ENCODE data around the gene CRCP. TPM values are rescaled to one million over a fixed set of nuclear protein-coding genes. Genes with fewer than 3 reads are reported as not detected.
"Not testable (repeated sequence)": the region's sequence is repeated elsewhere in the genome, so short reads cannot be mapped to it uniquely, and the experiment has no call there.

Gene CRCP
- total RNA-seq, 1 donor from 2014 or later = 21.4 TPM

- peak in 1 of 2 donors; percentile 50 for DNase-seq (ENCODE audit: low read depth in 2 of 2)
These were observed 37.9 kb downstream of the CRCP start for GRCh38 chr7:66152371-66153191.

DNA sequence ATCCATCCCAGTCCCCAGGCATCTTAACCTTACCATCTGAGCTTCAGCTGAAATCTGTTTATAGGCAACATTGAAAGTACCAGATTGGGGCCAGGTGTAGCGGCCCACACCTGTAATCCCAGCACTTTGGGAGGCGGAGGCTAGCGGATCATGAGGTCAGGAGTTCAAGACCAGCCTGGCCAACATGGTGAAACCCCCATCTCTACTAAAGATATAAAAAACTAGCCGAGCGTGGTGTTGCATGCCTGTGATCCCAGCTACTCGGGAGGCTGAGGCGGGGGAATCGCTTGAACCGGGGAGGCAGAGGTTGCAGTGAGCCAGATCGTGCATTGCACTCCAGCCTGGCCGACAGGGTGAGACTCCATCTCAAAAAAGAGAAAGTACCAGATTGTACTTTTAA, 39.0 kb downstream of the CRCP start:
- DNase-seq (ENCODE audit: low read depth in 2 of 2) = no peak

- DNase-seq (ENCODE audit: low read depth in 2 of 2) = not testable (repeated sequence)
These were observed 41.4 kb downstream of the CRCP start for GRCh38 chr7:66156035-66156434.

- DNase-seq (ENCODE audit: low read depth in 2 of 2) = no peak
These were observed 42.4 kb downstream of the CRCP start for GRCh38 chr7:66157060-66157459.

DNA sequence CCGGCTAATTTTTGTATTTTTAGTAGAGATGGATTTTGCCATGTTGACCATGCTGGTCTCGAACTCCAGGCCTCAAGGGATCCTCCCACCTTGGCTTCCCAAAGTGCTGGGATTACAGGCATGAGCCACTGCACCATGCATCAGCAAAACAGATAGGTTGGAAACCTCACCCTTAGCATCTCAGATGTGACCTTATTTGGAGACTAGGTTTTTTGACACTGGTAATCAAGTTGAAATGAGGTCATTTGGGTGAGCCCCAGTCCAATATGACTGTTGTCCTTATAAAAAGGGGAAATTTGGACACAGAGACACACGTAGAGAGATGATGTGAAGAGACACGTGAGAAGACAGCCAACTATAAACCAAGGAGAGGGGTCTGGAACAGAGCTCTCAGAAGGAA, 48.0 kb downstream of the CRCP start:
- no peak for DNase-seq (ENCODE audit: low read depth in 2 of 2)

GRCh38 chr7:66163186-66163610, 48.6 kb downstream of the CRCP start:
- DNase-seq (ENCODE audit: low read depth in 2 of 2) = no peak

DNA sequence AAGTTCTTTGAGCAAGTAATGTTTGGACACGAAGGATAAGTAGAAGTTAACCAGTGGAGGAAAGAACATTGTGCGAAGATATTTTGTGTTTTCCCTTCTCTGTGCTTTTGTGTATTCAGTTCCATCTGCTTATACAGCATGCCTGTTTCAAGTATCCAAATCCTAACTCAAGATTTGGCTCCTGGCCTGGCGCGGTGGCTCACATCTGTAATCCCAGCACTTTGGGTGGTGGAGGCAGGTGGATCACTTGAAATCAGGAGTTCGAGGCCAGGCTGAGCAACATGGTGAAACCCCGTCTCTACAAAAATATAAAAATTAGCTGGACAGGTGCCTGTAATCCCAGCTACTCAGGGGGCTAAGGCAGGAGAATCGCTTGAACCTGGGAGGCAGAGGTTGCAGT, 49.7 kb downstream of the CRCP start:
- DNase-seq (ENCODE audit: low read depth in 2 of 2) = no peak

DNA sequence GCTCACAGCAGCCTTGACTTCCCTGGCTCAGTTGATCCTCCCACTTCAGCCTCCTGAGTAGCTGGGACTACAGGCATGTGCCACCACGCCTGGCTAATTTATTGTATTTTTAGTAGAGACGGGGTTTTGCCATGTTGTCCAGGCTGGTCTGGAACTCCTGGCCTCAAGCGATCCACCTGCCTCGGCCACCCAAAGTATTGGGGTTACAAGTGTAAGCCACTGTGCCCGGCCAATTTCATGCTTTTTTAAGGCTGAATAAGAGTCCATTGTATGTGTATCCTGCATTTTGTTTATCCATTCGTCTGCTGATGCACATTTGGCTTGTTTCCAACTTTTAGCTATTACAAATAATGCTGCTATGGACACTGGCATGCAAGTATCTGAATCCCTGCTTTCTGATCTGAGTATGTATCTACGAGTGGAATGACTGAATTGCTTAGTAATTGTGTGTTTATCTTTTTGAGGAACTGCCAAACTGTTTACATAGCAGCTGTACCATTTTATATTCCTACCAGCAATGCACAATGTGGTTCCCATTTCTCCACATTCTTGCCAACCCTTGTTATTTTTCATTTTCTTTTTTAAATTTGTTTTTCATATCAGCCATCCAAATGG, 53.2 kb downstream of the CRCP start:
- DNase-seq (ENCODE audit: low read depth in 2 of 2) = peak; percentile 52 to 82

- no peak for DNase-seq (ENCODE audit: low read depth in 2 of 2)
These were observed 55.0 kb downstream of the CRCP start for GRCh38 chr7:66169616-66170015.

DNA sequence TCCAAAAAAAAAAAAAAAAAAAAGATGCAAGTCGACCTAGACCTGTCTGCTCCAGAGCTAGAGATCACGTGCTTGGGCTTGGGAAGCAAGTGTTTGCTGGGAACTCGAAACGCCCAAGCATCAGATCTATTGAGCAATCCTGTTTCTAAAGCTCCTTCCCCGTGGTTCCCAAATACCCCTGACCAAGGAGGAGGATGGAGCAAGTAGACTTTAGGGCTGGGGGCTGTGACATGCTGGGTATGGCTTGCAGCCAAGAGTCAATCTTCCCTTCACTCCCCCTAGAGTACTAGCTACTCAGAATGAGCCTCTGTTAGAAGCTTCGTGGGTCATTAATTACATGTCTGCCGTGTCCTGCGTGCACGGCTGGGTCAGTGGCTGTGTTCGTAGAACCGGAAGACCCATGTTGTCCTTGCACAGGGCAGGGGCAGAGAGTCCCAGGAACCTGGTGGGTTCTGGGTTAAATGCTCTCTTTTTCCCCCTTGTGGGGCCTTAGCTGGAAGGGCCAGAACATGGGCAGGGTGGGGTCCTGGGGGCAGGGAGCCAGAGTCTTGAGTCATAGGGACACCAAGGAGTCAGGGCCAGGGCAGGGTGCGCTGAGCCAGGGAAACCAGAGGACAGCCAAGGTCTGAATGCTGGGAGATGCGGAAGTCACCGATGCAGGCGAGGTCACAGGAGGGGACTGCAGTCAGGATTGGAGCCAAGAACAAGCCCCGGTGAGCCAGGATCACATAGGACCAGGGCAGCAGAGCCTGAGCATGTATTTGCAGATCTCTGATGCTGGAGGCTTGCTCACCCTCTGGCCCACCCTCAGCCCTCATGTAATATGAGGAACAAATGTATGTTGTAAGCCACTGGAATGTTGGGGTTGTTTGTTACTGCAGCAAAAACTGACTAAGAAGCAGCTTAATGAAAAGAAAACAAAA, 55.9 kb downstream of the CRCP start:
- DNase-seq (ENCODE audit: low read depth in 2 of 2) = peak in 1 of 2 donors; percentile 25

DNA sequence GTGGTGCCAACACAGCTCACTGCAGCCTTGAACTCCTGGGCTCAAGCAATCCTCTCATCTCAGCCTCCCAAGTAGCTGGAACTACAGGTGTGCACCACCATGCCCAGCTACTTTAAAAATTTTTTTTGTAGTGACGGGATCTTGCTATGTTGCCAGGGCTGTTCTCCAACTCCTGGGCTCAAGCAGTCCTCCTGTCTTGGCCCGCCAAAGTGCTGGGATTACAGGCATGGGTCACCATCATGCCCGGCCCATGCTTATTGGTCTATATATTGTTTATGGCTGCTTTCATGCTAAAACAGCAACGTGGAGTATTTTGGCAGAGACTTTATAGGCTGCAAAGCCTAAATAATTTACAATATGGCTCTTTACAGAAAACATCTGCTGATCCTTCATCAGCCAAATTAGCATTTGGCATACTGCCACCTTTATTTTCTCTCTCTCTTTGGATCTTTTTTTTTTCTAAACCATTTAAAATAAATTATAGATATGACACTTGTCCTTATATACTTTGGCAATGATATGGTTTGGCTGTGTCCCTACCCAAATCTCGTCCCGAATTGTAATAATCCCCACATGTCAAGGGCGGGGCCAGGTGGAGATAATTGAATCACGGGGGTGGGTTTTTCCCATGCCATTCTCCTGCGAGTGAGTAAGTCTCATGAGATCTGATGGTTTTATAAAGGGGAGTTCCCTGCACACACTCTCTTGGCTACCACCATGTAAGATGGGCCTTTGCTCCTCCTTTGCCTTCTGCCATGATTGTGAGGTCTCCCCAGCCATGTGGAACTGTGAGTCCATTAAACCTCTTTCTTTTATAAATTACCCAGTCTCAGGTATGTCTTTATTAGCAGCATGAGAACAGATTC, 58.1 kb downstream of the CRCP start:
- DNase-seq (ENCODE audit: low read depth in 2 of 2) = not testable (repeated sequence)

DNA sequence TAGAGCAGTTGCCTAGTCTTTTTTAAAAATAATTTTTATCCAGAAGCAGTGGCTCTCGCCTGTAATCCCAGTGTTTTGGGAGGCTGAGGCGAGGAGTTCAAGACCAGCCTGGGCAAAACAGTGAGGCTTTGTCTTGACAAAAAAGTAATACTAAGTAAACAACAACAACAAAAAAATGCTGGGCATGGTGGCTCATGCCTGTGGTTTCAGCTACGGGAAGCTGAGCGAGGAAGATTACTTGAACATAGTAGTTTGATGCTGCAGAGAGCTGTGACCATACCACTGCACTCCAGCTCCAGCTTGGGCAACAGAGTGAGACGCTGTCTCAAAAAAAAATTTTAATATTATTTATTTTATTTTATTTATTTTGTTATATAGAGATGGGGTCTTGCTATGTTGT, 59.2 kb downstream of the CRCP start:
- no peak for DNase-seq (ENCODE audit: low read depth in 2 of 2)

DNA sequence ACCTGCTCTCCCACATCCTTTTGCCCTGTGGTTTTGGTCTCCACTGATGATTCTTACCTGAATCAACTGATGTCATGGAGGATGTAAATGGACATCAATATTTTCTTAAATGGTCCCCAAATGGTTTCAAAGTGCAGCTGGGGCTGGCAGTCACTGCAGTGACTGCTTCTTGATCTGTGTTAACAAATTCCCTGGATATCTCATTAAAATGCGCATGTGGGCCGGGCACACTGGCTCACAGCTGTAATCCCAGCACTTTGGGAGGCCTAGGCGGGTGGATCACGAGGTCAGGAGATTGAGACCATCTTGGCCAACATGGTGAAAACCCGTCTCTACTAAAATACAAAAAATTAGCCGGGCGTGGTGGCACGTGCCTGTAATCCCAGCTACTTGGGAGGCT, 60.4 kb downstream of the CRCP start:
- DNase-seq (ENCODE audit: low read depth in 2 of 2) = not testable (repeated sequence)

GRCh38 chr7:66176914-66177313, 62.3 kb downstream of the CRCP start:
- no peak for DNase-seq (ENCODE audit: low read depth in 2 of 2)

- DNase-seq (ENCODE audit: low read depth in 2 of 2) = no peak
These were observed 63.6 kb downstream of the CRCP start for GRCh38 chr7:66178258-66178657.

DNA sequence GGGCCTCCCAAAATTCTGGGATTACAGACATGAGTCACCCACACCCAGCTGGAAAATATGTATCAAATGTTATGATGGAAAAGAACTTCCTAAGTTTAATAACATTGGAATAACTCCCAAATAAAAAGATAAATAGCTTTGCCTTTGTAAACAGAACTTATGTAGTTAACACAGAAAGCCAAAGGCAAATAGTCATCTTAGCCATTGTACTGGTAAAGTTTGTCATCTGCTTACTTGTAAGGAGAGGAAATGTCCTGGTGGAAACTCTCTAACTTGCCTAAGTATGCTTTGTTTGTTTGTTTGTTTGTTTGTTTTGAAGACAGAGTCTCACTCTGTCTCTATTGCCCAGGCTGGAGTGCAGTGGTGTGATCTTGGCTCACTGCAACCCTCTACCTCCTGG, 66.7 kb downstream of the CRCP start:
- DNase-seq (ENCODE audit: low read depth in 2 of 2) = no peak

- DNase-seq (ENCODE audit: low read depth in 2 of 2) = no peak
These were observed 67.2 kb downstream of the CRCP start for GRCh38 chr7:66181845-66182244.

GRCh38 chr7:66182920-66183319, 68.3 kb downstream of the CRCP start:
- DNase-seq (ENCODE audit: low read depth in 2 of 2) = no peak

DNA sequence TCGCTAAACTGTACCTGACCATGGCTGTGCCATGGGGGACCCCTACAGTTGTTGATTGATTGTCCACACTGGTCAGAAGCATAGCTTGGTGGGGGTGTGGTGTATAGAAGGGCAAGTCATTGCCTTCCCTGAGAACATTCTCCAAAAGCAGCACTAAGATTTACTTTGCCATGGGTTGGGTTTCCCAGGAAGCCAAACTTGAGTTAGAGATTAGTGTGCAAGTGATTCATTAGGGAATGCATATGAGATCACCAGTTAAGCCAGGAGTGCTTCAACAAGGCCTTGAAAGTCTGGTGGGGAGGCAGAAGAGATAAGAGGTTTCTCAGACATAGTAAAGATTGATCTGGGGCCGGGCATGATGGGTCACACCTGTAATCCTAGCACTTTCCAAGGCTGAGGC, 69.1 kb downstream of the CRCP start:
- no peak for DNase-seq (ENCODE audit: low read depth in 2 of 2)

GRCh38 chr7:66185680-66186187, 71.1 kb downstream of the CRCP start:
- no peak for DNase-seq (ENCODE audit: low read depth in 2 of 2)

DNA sequence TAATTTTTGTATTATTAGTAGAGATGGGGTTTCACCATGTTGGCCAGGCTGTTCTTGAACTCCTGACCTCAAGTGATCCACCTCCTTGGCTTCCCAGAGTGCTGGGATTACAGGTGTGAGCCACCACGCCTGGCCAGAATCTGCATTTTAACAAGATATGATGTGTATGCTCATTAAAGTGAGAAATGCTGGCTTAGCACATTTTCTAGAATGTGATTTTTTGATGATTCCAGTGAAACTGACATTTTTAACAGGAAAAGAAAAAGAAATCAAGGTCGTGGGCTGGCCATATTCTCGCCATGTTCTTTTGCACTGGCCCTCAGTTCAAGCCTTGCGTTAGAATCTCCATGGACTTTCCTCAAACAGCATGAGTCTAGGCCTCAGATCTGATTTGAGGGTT, 72.3 kb downstream of the CRCP start:
- no peak for DNase-seq (ENCODE audit: low read depth in 2 of 2)

All from dermis microvascular lymphatic vessel endothelial cell (primary cell).